Right lobe of liver (tissue), 6 donors: ENCODE data around the gene MTA1. TPM values are rescaled to one million over a fixed set of nuclear protein-coding genes. Genes with fewer than 3 reads are reported as not detected.
A peak's percentile ranks its signal among the peaks of the same experiment; 100 is the strongest.

Source experiments
- ATAC-seq, 4 donors: fragments of 200-7000 bp; cut with Tn5 transposase; one replicate each; pipeline ENCODE4 v1.9.1; 2020; ENCODE audit warnings: mild to moderate bottlenecking in 4 of 4, moderate library complexity in 4 of 4
- DNase-seq, 3 donors: peaks; one replicate each; pipeline ENCODE4 v3.0.0-alpha.2; 2020
- H3K27ac ChIP-seq, 3 donors: fragments of 200-600 bp; one replicate each; pipeline ENCODE4 v1.8.0; 2022
- H3K27me3 ChIP-seq, 2 donors: fragments of 200-600 bp; one replicate each; pipeline ENCODE4 v1.8.0; 2022
- H3K36me3 ChIP-seq, 4 donors: fragments of 200-600 bp; sonication (generic) in 1 of 4; one replicate each; pipeline versions ENCODE4 v1.5.1 to v1.8.0; 2017 to 2022; ENCODE audit warnings: control low read depth in 1 of 4
- H3K4me1 ChIP-seq, 4 donors: fragments of 200-600 bp; sonication (generic) in 1 of 4; one replicate each; pipeline versions ENCODE4 v1.5.1 to v1.8.0; 2017 to 2022; ENCODE audit warnings: control low read depth in 1 of 4
- H3K4me3 ChIP-seq, 3 donors: fragments of 200-600 bp; one replicate each; pipeline ENCODE4 v1.8.0; 2022
- H3K9me3 ChIP-seq, 4 donors: fragments of 200-600 bp; sonication (generic) in 1 of 4; one replicate each; pipeline versions ENCODE4 v1.5.1 to v1.8.0; 2017 to 2022; ENCODE audit warnings: control low read depth in 1 of 4
- CTCF ChIP-seq, 4 donors: fragments of 200-600 bp in 3 of 4; fragments of 450-650 bp in 1 of 4; IDR thresholded peaks; one replicate each; pipeline versions ENCODE4 v1.5.1 to v1.8.0; 2016 to 2022; ENCODE audit warnings: antibody characterized with exemption in 4 of 4, mild to moderate bottlenecking in 2 of 4
- POLR2A ChIP-seq: fragments of 450-650 bp; IDR thresholded peaks from one replicate; pipeline ENCODE4 v1.6.1; 2017; ENCODE audit warnings: antibody characterized with exemption, mild to moderate bottlenecking
- WGBS: methylation state at CpG from one replicate; pipeline ENCODE4 v1.1.6; 2018; ENCODE audit warnings: low coverage, low lambda C conversion rate; ENCODE audit not compliant: insufficient coverage; ENCODE audit errors: missing lambda C conversion rate; 5-methylcytosine and 5-hydroxymethylcytosine counted together
- intact Hi-C, 2 donors: fragments of 100-400 bp; cut with DNase I; formaldehyde crosslinking; loops; one replicate each; pipeline versions ENCODE4 v1.11.2 to v1.14.1; 2022
- total RNA-seq, 6 experiments: library from RNA; depleted of rRNA in 2 of 6; stranded (reverse); fragments of >200 nt in 2 of 6; fragmentation: NEBNext Ultra II Directional in 3 of 6; extraction: Animal tissue kit (Norgen Biotek cat#: 25700) in 3 of 6; gene quantifications; one replicate each; pipeline versions ENCODE4 v1.1.0 to v1.2.4, GENCODE V29; 2016 to 2023
- donor health status: DM: no; HTN: yes; CAD: no.
- donor health status: DM: no; HTN: no; CAD: no.
- donor health status: DM: no; HTN: no; CAD: no.
- donor health status: DM: no; HTN: yes; CAD: no.
- donor health status: DM: no; HTN: yes; CAD: no.

MTA1 gene
- total RNA-seq, 6 experiments from 2014 or later: 18.6 to 45.1 (median 29.2) TPM

GRCh38 chr14:105467942-105468471 is 48.4 kb downstream of the MTA1 start:
- TF ChIP-seq CTCF (IDR thresholded peaks at IDR 0.05): no peak
- no peak for TF ChIP-seq POLR2A
- Histone ChIP-seq H3K27ac (peak overlapping the region in 1 of 3 donors; percentile 55), H3K36me3 (peaks cover 0 to 24% (median 2%) of the 10 kb centered on the region in 4 donors), H3K9me3 (no peaks in the 10 kb centered on the region), H3K4me3 (no peak overlapping the region), H3K4me1 (peaks cover 0 to 22% (median 3%) of the 10 kb centered on the region in 4 donors), H3K27me3 (no peaks in the 10 kb centered on the region)
- DNase-seq (no peak), ATAC-seq (no peak)
- WGBS: 100% methylated on average over 2 of the region's 22 CpGs
- intact Hi-C loops: no loop called here

- Histone ChIP-seq H3K9me3 (no peaks in the 10 kb centered on the region), H3K27me3 (no peaks in the 10 kb centered on the region), H3K4me1 (peaks cover 0 to 23% (median 3%) of the 10 kb centered on the region in 4 donors), H3K27ac (peak overlapping the region in 1 of 3 donors; percentile 55), H3K36me3 (peaks cover 0 to 17% (median 2%) of the 10 kb centered on the region in 4 donors), H3K4me3 (no peak overlapping the region)
- DNase-seq (peak in 2 of 3 donors; percentile 82 to 86), ATAC-seq (peak; percentile 68 to 83 (median 70))
- intact Hi-C loops: no loop called here
- TF ChIP-seq POLR2A: no peak
- no peak for TF ChIP-seq CTCF (IDR thresholded peaks at IDR 0.05)
- WGBS: 10% methylated on average over 2 of the region's 19 CpGs
Observed at GRCh38 chr14:105468621-105469241, 49.1 kb downstream of the MTA1 start.

GRCh38 chr14:105469456-105470349 is 50.1 kb downstream of the MTA1 start:
- DNase-seq: no peak

More at GRCh38 chr14:105469456-105470349, 50.1 kb downstream of the MTA1 start:
- TF ChIP-seq POLR2A (no peak), CTCF (IDR thresholded peaks at IDR 0.05) (no peak)
- 92% methylated on average over 10 of the region's 54 CpGs for WGBS
- no peaks in the 10 kb centered on the region for H3K9me3 ChIP-seq
- H3K4me3 ChIP-seq: no peak overlapping the region
- no peak for ATAC-seq
- H3K36me3 ChIP-seq: peaks cover 0 to 9% (median 0%) of the 10 kb centered on the region in 4 donors
- peak overlapping the region in 1 of 3 donors; percentile 55 for H3K27ac ChIP-seq
- intact Hi-C loops: no loop called here
- H3K4me1 ChIP-seq: peaks cover 0 to 29% (median 3%) of the 10 kb centered on the region in 4 donors
- H3K27me3 ChIP-seq: no peaks in the 10 kb centered on the region
